MCF 10A (cell line): ENCODE data around the gene RPTOR. TPM values are rescaled to one million over a fixed set of nuclear protein-coding genes. Genes with fewer than 3 reads are reported as not detected.

ENCODE experiments used
- BruUV-seq: library from RNA; stranded (reverse); fragments of 400-500 nt; replicated peaks from 2 replicates; lab custom pipeline; 2021; lab: Mats Ljungman, UMichigan
- CTCF ChIA-PET: fragments of 300-600 bp; sonication (Branson Sonifier 250); formaldehyde crosslinking; extraction: SDS; loops from one replicate; lab custom pipeline; 2021; ENCODE audit warnings: antibody characterized with exemption, inconsistent platforms; lab: Yijun Ruan, JAX
- POLR2A ChIA-PET: fragments of 300-600, 350-650 bp; sonication (Branson Sonifier 250); formaldehyde crosslinking; extraction: SDS; loops from one replicate; lab custom pipeline; 2020; ENCODE audit warnings: antibody characterized with exemption, inconsistent platforms; lab: Yijun Ruan, JAX
- DNase-seq: peaks from one replicate; pipeline ENCODE4 v3.0.0-alpha.2; 2018; ENCODE audit not compliant: unreplicated experiment
- H3K27ac Mint-ChIP-seq: one replicate; pipeline ENCODE4 v1.8.0; 2022; ENCODE audit warnings: mild to moderate bottlenecking, low read depth, mixed read lengths; ENCODE audit not compliant: unreplicated experiment
- H3K27me3 Mint-ChIP-seq: one replicate; pipeline ENCODE4 v1.8.0; 2022; ENCODE audit warnings: mixed read lengths; ENCODE audit not compliant: insufficient read depth, unreplicated experiment
- H3K36me3 Mint-ChIP-seq: one replicate; pipeline ENCODE4 v1.8.0; 2022; ENCODE audit warnings: mild to moderate bottlenecking, moderate library complexity, mixed read lengths; ENCODE audit not compliant: insufficient read depth, unreplicated experiment
- H3K4me1 Mint-ChIP-seq: one replicate; pipeline ENCODE4 v1.8.0; 2022; ENCODE audit warnings: mixed read lengths; ENCODE audit not compliant: insufficient read depth, unreplicated experiment
- H3K4me3 Mint-ChIP-seq: one replicate; pipeline ENCODE4 v1.8.0; 2022; ENCODE audit warnings: mild to moderate bottlenecking, moderate library complexity, mixed read lengths; ENCODE audit not compliant: unreplicated experiment
- H3K9me3 Mint-ChIP-seq: one replicate; pipeline ENCODE4 v1.8.0; 2022; ENCODE audit warnings: mixed read lengths; ENCODE audit not compliant: unreplicated experiment
- intact Hi-C: fragments of 100-400 bp; cut with micrococcal nuclease; formaldehyde crosslinking; loops from 2 replicates; pipeline ENCODE4 v1.14.1; 2022
- total RNA-seq: library from RNA; stranded (reverse); gene quantifications from 2 replicates; pipeline ENCODE4 v1.2.3, GENCODE V29; 2022
- TF ChIP-seq, protein P1 (sequence below): fragments of 200-600 bp; IDR thresholded peaks from one replicate; pipeline ENCODE4 v1.8.0; 2022; ENCODE audit warnings: antibody characterized with exemption, mild to moderate bottlenecking; ENCODE audit not compliant: unreplicated experiment

RPTOR gene
- total RNA-seq, 1 experiment from 2014 or later = 41.3 TPM

GRCh38 chr17:80992948-80993624 is 448.4 kb downstream of the RPTOR start:
- Mint-ChIP-seq H3K4me3 (peak overlapping the region; percentile 69), H3K27me3 (no peaks in the 10 kb centered on the region), H3K9me3 (no peaks in the 10 kb centered on the region), H3K4me1 (no peaks in the 10 kb centered on the region), H3K27ac (peak overlapping the region; percentile 74), H3K36me3 (peaks cover 25% of the 10 kb centered on the region)
- DNase-seq = no peak
- CTCF ChIA-PET = interaction anchor here (0.6 kb wide), 1 partner anchor 136 kb away, joined by 3 read pairs; no protein-coding TSS in a partner anchor
- no TSS peak for BruUV-seq
- TF ChIP-seq, protein P1, sequence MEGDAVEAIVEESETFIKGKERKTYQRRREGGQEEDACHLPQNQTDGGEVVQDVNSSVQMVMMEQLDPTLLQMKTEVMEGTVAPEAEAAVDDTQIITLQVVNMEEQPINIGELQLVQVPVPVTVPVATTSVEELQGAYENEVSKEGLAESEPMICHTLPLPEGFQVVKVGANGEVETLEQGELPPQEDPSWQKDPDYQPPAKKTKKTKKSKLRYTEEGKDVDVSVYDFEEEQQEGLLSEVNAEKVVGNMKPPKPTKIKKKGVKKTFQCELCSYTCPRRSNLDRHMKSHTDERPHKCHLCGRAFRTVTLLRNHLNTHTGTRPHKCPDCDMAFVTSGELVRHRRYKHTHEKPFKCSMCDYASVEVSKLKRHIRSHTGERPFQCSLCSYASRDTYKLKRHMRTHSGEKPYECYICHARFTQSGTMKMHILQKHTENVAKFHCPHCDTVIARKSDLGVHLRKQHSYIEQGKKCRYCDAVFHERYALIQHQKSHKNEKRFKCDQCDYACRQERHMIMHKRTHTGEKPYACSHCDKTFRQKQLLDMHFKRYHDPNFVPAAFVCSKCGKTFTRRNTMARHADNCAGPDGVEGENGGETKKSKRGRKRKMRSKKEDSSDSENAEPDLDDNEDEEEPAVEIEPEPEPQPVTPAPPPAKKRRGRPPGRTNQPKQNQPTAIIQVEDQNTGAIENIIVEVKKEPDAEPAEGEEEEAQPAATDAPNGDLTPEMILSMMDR = no peak
- intact Hi-C loops = no loop called here
- POLR2A ChIA-PET = interaction anchor here (0.6 to 1.9 kb wide), 5 partner anchors 8 to 573 kb away, joined by 4 to 7 read pairs (median 4); partner anchors contain the start of genes NDUFAF8 and TEPSIN

- Mint-ChIP-seq H3K27me3 (no peaks in the 10 kb centered on the region), H3K4me1 (no peaks in the 10 kb centered on the region), H3K4me3 (no peak overlapping the region), H3K9me3 (no peaks in the 10 kb centered on the region), H3K27ac (no peak overlapping the region), H3K36me3 (peaks cover 30% of the 10 kb centered on the region)
- BruUV-seq = no TSS peak
- TF ChIP-seq, protein P1 = no peak
- no peak for DNase-seq
- intact Hi-C loops = no loop called here
- CTCF ChIA-PET = interaction anchor here (0.7 kb wide), 1 partner anchor 27 kb away, joined by 3 read pairs; no protein-coding TSS in a partner anchor
- POLR2A ChIA-PET = interaction anchor here (0.6 kb wide), 1 partner anchor 186 kb away, joined by 3 read pairs; no protein-coding TSS in a partner anchor
Measured at GRCh38 chr17:80995131-80995530, 450.5 kb downstream of the RPTOR start.

DNA sequence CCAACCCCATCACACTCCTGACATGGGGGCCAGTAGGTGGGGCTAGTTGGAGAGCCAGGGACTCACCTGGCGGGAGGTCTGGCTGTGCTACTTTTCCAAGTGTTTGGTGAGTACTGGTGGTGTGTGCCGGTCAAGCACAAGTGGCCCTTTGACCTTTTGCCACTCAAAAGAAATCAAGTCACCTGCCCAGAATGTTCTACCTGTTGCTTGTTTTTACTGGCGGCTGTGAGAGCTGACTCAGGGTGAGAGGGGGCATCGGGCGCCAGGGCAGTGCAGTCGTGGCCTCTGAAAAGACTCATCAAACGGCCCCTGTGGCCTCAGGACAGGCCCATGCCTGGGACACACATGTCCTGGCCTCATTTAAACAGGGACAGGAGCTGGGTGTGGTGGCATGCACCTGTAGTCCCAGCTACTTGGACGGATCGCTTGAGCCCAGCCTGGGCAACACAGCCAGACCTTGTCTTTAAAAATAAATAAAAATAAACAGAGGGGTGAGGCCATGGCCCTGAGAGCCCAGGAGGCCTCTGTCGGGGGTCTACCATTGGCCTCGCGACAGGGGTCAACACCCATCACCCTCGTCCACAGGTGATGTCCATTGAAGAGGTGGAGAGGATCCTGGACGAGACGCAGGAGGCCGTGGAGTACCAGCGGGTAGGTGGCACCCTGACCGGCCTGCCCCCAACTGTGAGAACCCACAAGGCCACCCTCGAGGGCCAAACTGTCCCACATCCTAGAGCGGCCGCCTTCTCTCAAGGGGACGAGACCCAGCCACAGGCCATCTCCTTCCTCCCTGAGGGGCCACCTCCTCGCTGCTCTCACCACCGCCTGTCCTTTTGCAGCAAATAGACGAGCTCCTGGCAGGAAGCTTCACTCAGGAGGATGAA is 452.0 kb downstream of the RPTOR start:
- DNase-seq = no peak
- Mint-ChIP-seq H3K36me3 (peaks cover 30% of the 10 kb centered on the region), H3K4me1 (peaks cover 6% of the 10 kb centered on the region), H3K4me3 (no peak overlapping the region), H3K27ac (no peak overlapping the region), H3K27me3 (no peaks in the 10 kb centered on the region), H3K9me3 (no peaks in the 10 kb centered on the region)
- TF ChIP-seq, protein P1 = no peak
- no TSS peak for BruUV-seq
- ChIA-PET CTCF (interaction anchor here (0.6 to 1.2 kb wide), 2 partner anchors 12 to 102 kb away, joined by 3 read pairs; no protein-coding TSS in a partner anchor), POLR2A (interaction anchor here (0.9 kb wide), 1 partner anchor 53 kb away, joined by 3 read pairs; no protein-coding TSS in a partner anchor)
- intact Hi-C loops = no loop called here
